ENCODE measurements around the gene SEC14L5.

SEC14L5 gene

GRCh38 chr16:5016967-5017677 is 59.0 kb downstream of the SEC14L5 start:
- DNase-seq: no peak

- no peak for DNase-seq
Observed at GRCh38 chr16:5017678-5017969, 59.5 kb downstream of the SEC14L5 start.

- no peak for DNase-seq
Observed at GRCh38 chr16:5018793-5019192, 60.7 kb downstream of the SEC14L5 start.

GRCh38 chr16:5019775-5020174 is 61.6 kb downstream of the SEC14L5 start:
- DNase-seq: no peak

- DNase-seq: no peak
Observed at GRCh38 chr16:5020551-5020950, 62.4 kb downstream of the SEC14L5 start.

- no peak for DNase-seq
Observed at GRCh38 chr16:5022521-5022920, 64.4 kb downstream of the SEC14L5 start.

GRCh38 chr16:5024632-5025031 is 66.5 kb downstream of the SEC14L5 start:
- no peak for DNase-seq

GRCh38 chr16:5025171-5025632 is 67.1 kb downstream of the SEC14L5 start:
- peak; percentile 2 to 13 for DNase-seq

GRCh38 chr16:5026664-5027063 is 68.5 kb downstream of the SEC14L5 start:
- DNase-seq: no peak

GRCh38 chr16:5027086-5027485 is 69.0 kb downstream of the SEC14L5 start:
- no peak for DNase-seq

GRCh38 chr16:5027575-5028235 is 69.6 kb downstream of the SEC14L5 start:
- no peak for DNase-seq

- DNase-seq: no peak
Observed at GRCh38 chr16:5028950-5029475, 70.9 kb downstream of the SEC14L5 start.

GRCh38 chr16:5030251-5030870 is 72.2 kb downstream of the SEC14L5 start:
- DNase-seq: no peak

GRCh38 chr16:5031601-5032000 is 73.5 kb downstream of the SEC14L5 start:
- no peak for DNase-seq

- DNase-seq: no peak
Observed at GRCh38 chr16:5032748-5033167, 74.6 kb downstream of the SEC14L5 start.

- DNase-seq: peak; percentile 13 to 44
Observed at GRCh38 chr16:5033256-5034166, 75.4 kb downstream of the SEC14L5 start, which contains the start of gene NAGPA. NAGPA (minus strand) TSS chr16:5033935; CDS start chr16:5033914, 21 bp downstream.

- no peak for DNase-seq
Observed at GRCh38 chr16:5034167-5034523, 76.0 kb downstream of the SEC14L5 start.

GRCh38 chr16:5035909-5036227 is 77.7 kb downstream of the SEC14L5 start:
- no peak for DNase-seq

- DNase-seq: peak; percentile 18 to 35
Observed at GRCh38 chr16:5036228-5037156, 78.4 kb downstream of the SEC14L5 start.

- no peak for DNase-seq
Observed at GRCh38 chr16:5040451-5040850, 82.3 kb downstream of the SEC14L5 start.

GRCh38 chr16:5041600-5042133 is 83.5 kb downstream of the SEC14L5 start:
- DNase-seq: no peak

Measured in Kasumi-1 (cell line).